ENCODE results near the gene PDGFB. TPM values are rescaled to one million over a fixed set of nuclear protein-coding genes. Genes with fewer than 3 reads are reported as not detected.

PDGFB gene
- total and polyA plus RNA-seq, 9 of the 15 experiments (the other 6 are each of a cell fraction or from before 2014, with no cell fraction given), result 0.07 to 4.0 (median 0.48) TPM; not detected in 1

DNA sequence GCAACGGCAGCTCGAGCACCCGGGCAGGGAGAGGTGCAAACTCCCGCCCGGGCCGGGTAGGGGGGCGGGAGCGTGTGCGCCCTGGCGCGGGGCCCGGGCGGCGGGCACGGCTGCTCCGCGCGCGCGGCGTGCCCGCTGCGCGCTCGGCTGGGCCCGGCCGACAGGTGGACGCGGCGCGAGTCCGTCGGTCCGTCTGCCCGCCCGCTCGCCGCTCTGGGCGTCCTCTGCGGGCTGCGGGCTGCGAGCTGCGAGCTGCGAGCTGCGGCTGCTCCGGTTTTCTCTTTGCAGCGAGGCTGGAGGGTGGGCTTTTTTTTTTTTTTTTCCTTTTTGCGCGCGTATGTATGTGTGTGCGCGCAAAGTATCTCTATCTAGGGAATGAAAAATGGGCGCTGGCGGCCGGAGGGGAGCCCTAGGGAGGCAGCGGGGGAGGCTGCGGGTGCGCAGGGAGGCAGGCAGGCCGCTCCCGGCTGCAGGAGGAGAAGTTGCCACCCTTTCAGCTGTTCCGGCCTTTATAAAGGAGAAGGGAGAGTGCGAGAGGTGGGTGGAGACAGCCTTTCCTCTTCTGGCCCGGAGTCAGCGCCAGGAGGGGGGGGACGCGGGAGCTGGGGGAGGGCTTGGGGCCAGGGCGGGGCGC, at the start of gene PDGFB (continued):
- TF ChIP-seq KDM5B (IDR thresholded peaks at IDR 0.05; ENCODE audit: insufficient replicate concordance, low read depth, low read length), result peak; percentile 70
- TF ChIP-seq, protein P1, sequence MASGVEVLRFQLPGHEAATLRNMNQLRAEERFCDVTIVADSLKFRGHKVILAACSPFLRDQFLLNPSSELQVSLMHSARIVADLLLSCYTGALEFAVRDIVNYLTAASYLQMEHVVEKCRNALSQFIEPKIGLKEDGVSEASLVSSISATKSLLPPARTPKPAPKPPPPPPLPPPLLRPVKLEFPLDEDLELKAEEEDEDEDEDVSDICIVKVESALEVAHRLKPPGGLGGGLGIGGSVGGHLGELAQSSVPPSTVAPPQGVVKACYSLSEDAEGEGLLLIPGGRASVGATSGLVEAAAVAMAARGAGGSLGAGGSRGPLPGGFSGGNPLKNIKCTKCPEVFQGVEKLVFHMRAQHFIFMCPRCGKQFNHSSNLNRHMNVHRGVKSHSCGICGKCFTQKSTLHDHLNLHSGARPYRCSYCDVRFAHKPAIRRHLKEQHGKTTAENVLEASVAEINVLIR (CRISPR knock-in tag; IDR thresholded peaks at IDR 0.05), result no peak
- no peak for TF ChIP-seq ARID1B (IDR thresholded peaks at IDR 0.05)

DNA sequence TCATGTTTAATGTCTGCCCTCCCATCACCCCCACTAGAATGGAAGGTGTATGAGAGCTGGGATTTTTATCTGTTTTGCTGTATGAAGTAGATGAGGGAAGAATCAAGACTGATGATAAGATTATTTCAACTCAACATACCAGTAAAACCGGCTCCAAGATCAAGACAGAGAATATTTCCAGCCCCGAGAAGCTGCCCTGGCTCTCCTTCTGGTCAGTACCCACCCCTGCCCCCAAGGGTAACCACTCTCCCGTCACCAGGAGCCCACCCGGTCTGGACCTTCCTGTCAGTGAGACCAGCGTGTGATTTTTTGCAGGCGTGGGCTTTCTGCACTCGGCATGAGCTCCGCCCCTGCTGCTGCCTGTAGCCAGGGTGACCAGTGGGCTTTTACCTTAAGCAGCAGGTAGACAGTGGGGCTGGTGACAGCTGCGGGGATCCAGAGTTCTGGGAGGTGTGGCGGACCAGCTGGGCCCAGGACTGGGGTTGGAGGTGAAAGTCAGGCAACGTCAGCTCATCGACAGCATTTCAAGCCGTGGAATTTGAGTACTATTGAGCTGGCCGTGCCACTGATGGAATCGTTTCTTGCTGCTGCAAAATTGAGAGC, 49.1 kb upstream of the PDGFB start:
- FAIRE-seq, result no peak
- no peak overlapping the region for H3K4me3 ChIP-seq
- no peak for DNase-seq (ENCODE audit: extremely low read depth in 1 of 4, low spot score in 3 of 4)
- 71% methylated on average over 15 of the region's 15 CpGs for WGBS (ENCODE audit: insufficient coverage, low coverage, missing lambda C conversion rate)
- CTCF ChIA-PET (ENCODE audit: low intra/inter-chr PET ratio), result no interaction called here
- H3K27ac ChIP-seq (ENCODE audit: extremely low read depth, low read depth, low read length), result peak overlapping the region; percentile 17; the same call in 1 of the 3 replicates
- no peaks in the 10 kb centered on the region for H3K36me3 ChIP-seq (ENCODE audit: control insufficient read depth, insufficient read depth, low read length)
- H2AFZ ChIP-seq (ENCODE audit: low read depth, low read length), result no peak overlapping the region
- POLR2A ChIA-PET, result interaction anchor here (0.8 to 1.2 kb wide), 5 partner anchors 10 to 26 kb away, joined by 3 to 4 read pairs (median 3); no protein-coding TSS in a partner anchor
- intact Hi-C loops (cut with micrococcal nuclease), result no loop called here
- ATAC-seq, result no peak
- TF ChIP-seq, protein P2, sequence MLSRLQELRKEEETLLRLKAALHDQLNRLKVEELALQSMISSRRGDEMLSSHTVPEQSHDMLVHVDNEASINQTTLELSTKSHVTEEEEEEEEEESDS (CRISPR knock-in tag; IDR thresholded peaks at IDR 0.05), result no peak
- TF ChIP-seq EZH2 (IDR thresholded peaks at IDR 0.05; ENCODE audit: borderline replicate concordance, low read depth, low read length), result no peak
- no peak for TF ChIP-seq GTF2E2 (tag; IDR thresholded peaks at IDR 0.05)
- no peak for TF ChIP-seq TOE1 (IDR thresholded peaks at IDR 0.05; ENCODE audit: borderline replicate concordance)
- TF ChIP-seq TOE1 (CRISPR knock-in tag; IDR thresholded peaks at IDR 0.05; ENCODE audit: borderline replicate concordance, low read depth), result no peak
- TF ChIP-seq, protein P3, sequence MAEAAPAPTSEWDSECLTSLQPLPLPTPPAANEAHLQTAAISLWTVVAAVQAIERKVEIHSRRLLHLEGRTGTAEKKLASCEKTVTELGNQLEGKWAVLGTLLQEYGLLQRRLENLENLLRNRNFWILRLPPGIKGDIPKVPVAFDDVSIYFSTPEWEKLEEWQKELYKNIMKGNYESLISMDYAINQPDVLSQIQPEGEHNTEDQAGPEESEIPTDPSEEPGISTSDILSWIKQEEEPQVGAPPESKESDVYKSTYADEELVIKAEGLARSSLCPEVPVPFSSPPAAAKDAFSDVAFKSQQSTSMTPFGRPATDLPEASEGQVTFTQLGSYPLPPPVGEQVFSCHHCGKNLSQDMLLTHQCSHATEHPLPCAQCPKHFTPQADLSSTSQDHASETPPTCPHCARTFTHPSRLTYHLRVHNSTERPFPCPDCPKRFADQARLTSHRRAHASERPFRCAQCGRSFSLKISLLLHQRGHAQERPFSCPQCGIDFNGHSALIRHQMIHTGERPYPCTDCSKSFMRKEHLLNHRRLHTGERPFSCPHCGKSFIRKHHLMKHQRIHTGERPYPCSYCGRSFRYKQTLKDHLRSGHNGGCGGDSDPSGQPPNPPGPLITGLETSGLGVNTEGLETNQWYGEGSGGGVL (CRISPR knock-in tag; IDR thresholded peaks at IDR 0.05), result no peak
- no peak for TF ChIP-seq PHB2 (IDR thresholded peaks at IDR 0.05; ENCODE audit: low read depth)
- TF ChIP-seq DDX20 (tag; IDR thresholded peaks at IDR 0.05; ENCODE audit: low read depth), result no peak
- no peak for TF ChIP-seq IRF2 (CRISPR knock-in tag; IDR thresholded peaks at IDR 0.05)
- TF ChIP-seq FOXK2 (conservative IDR thresholded peaks at IDR 0.05 in 1 of 2, IDR thresholded peaks at IDR 0.05 in 1 of 2; ENCODE audit: low read depth in 2 of 2), result no peak
- TF ChIP-seq SMARCB1 (IDR thresholded peaks at IDR 0.05; ENCODE audit: insufficient read length, low read depth), result no peak
- TF ChIP-seq SREBF1 (IDR thresholded peaks at IDR 0.05; ENCODE audit: borderline replicate concordance, low read depth, low read length), result no peak
- peaks cover 33 to 67% of the 10 kb centered on the region in 2 experiments for H3K4me1 ChIP-seq (replicated peaks in 1 of 2; ENCODE audit: control insufficient read depth in 2 of 2, insufficient read depth in 2 of 2, low read length in 2 of 2)
- H3K27me3 ChIP-seq (ENCODE audit: control insufficient read depth in 2 of 2, insufficient read depth in 2 of 2, low read length in 2 of 2), result no peaks in the 10 kb centered on the region
- H3K9me3 ChIP-seq (replicated peaks; ENCODE audit: control insufficient read depth, insufficient read depth, low read depth, low read length), result no peaks in the 10 kb centered on the region
- peak overlapping the region in 1 of 2 experiments; percentile 71; a peak in 2 of 4 replicates for H3K9ac ChIP-seq (ENCODE audit: insufficient read depth in 1 of 2, low read depth in 2 of 2, low read length in 2 of 2)
- no peaks in the 10 kb centered on the region for H3K9me1 ChIP-seq (ENCODE audit: control insufficient read depth, insufficient read depth, low read length)
- H3K79me2 ChIP-seq (ENCODE audit: control insufficient read depth, insufficient read depth, low read length), result no peaks in the 10 kb centered on the region
- in situ Hi-C loops (cut with MboI), result no loop called here
- BruUV-seq (replicated peaks), result no TSS peak
- H4K20me1 ChIP-seq (replicated peaks; ENCODE audit: control insufficient read depth, insufficient read depth, low read length), result no peaks in the 10 kb centered on the region
- no peak overlapping the region for H3K4me2 ChIP-seq (ENCODE audit: insufficient read depth, low read length)

Measured in K562 (cell line).